Stimulated activated memory B cell treated with anti-CD40 and anti-IgM and Interleukin-4, amounts not matched to agents 10 μg/mL and 1 μg/mL and 100 μg/mL, for 72 hours (primary cell): ENCODE data around the gene EPYC.
"Not testable (repeated sequence)": the region's sequence is repeated elsewhere in the genome, so short reads cannot be mapped to it uniquely, and the experiment has no call there.

Experiments
- ATAC-seq: fragments of 150-1000 bp; cut with Tn5 transposase; 2 replicates; pipeline ENCODE4 v1.10.0; 2021
- H3K27ac Mint-ChIP-seq: one replicate; pipeline ENCODE4 v1.8.0; 2022; ENCODE audit warnings: mild to moderate bottlenecking, mixed read lengths
- H3K27me3 Mint-ChIP-seq: one replicate; pipeline ENCODE4 v1.8.0; 2022; ENCODE audit warnings: mixed read lengths
- H3K36me3 Mint-ChIP-seq: one replicate; pipeline ENCODE4 v1.8.0; 2022; ENCODE audit warnings: mixed read lengths
- H3K4me1 Mint-ChIP-seq: one replicate; pipeline ENCODE4 v1.8.0; 2022; ENCODE audit warnings: mixed read lengths
- H3K4me3 Mint-ChIP-seq: one replicate; pipeline ENCODE4 v1.8.0; 2022; ENCODE audit warnings: mild to moderate bottlenecking, moderate library complexity, mixed read lengths
- H3K9me3 Mint-ChIP-seq: one replicate; pipeline ENCODE4 v1.8.0; 2022; ENCODE audit warnings: mixed read lengths

The EPYC gene

GRCh38 chr12:91007531-91008290 lies 2.9 kb upstream of the EPYC start:
- peaks cover 27% of the 10 kb centered on the region for H3K27me3 Mint-ChIP-seq
- no peak overlapping the region for H3K27ac Mint-ChIP-seq
- no peak overlapping the region for H3K4me3 Mint-ChIP-seq
- H3K9me3 Mint-ChIP-seq = no peaks in the 10 kb centered on the region
- no peaks in the 10 kb centered on the region for H3K36me3 Mint-ChIP-seq
- ATAC-seq = peak; percentile 77
- peaks cover 16% of the 10 kb centered on the region for H3K4me1 Mint-ChIP-seq

DNA sequence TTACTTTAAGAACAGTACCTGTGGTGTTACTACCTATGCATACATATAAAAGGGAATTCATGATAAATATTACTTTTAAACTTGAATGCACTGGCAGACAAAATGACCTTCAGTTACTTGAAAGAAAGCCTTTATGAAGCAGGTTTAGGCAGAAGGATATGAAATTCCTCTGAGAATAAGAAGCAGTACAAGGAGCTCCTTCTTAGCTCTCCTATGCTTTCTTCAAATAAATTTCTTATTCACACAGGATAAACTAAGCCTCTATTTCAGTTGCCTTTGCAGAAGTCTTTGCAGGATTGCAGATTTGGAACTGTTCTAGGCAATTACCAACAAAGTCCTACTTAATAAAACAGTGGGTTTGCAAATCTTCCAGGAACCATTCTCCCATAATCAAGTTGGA lies 1.0 kb downstream of the EPYC start:
- H3K27ac Mint-ChIP-seq = no peak overlapping the region
- H3K4me1 Mint-ChIP-seq = peaks cover 15% of the 10 kb centered on the region
- H3K9me3 Mint-ChIP-seq = no peaks in the 10 kb centered on the region
- no peaks in the 10 kb centered on the region for H3K36me3 Mint-ChIP-seq
- peaks cover 9% of the 10 kb centered on the region for H3K27me3 Mint-ChIP-seq
- ATAC-seq = no peak
- H3K4me3 Mint-ChIP-seq = no peak overlapping the region

GRCh38 chr12:91001306-91001705 lies 3.5 kb downstream of the EPYC start:
- no peaks in the 10 kb centered on the region for H3K36me3 Mint-ChIP-seq
- H3K27ac Mint-ChIP-seq = no peak overlapping the region
- H3K9me3 Mint-ChIP-seq = no peaks in the 10 kb centered on the region
- no peak overlapping the region for H3K4me3 Mint-ChIP-seq
- H3K4me1 Mint-ChIP-seq = no peaks in the 10 kb centered on the region
- H3K27me3 Mint-ChIP-seq = no peaks in the 10 kb centered on the region
- no peak for ATAC-seq

DNA sequence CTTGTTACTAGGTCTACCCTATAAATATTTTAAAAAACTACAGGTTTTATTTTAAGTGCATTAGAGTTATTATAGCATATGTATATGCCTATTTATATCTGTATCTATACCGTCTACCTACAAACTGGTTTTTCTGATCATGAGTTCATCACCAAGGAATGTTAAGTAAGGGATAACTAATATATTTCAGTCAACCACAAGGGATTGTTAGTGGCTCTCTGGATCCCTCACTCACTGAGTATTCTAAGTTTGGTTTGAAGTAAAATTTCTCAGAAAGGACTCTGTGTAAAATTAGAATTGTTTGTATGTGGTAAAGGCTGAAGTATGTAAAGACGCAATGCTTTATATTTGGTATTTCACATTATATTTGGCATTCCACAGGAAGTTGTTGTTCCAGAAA lies 4.8 kb downstream of the EPYC start:
- H3K27me3 Mint-ChIP-seq = no peaks in the 10 kb centered on the region
- H3K4me3 Mint-ChIP-seq = no peak overlapping the region
- H3K27ac Mint-ChIP-seq = no peak overlapping the region
- H3K4me1 Mint-ChIP-seq = no peaks in the 10 kb centered on the region
- no peaks in the 10 kb centered on the region for H3K36me3 Mint-ChIP-seq
- no peaks in the 10 kb centered on the region for H3K9me3 Mint-ChIP-seq
- ATAC-seq = no peak

- H3K27ac Mint-ChIP-seq = no peak overlapping the region
- no peaks in the 10 kb centered on the region for H3K36me3 Mint-ChIP-seq
- H3K27me3 Mint-ChIP-seq = no peaks in the 10 kb centered on the region
- no peak overlapping the region for H3K4me3 Mint-ChIP-seq
- no peaks in the 10 kb centered on the region for H3K9me3 Mint-ChIP-seq
- H3K4me1 Mint-ChIP-seq = no peaks in the 10 kb centered on the region
- ATAC-seq = no peak
Observed at GRCh38 chr12:90999527-90999926, 5.2 kb downstream of the EPYC start.

DNA sequence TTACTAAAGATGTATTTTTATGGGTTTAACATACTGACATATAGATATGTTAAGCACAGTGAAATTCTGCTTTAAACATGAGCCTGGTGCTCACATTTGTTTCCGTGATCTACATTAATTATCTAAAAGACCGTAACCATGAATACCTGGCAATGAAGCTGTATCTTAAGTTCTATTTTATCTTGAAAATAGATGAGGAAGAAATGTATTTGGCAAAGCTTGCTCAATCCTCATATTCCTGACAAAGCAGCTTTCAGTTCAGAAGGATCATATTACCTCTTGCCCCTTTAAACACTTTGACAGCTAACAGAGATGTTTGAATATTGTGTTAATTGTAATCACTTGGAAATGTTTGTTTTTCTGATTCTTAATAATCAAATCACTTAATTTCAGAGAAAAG lies 9.8 kb downstream of the EPYC start:
- Mint-ChIP-seq H3K27ac (no peak overlapping the region), H3K4me1 (no peaks in the 10 kb centered on the region), H3K4me3 (no peak overlapping the region), H3K27me3 (no peaks in the 10 kb centered on the region), H3K9me3 (no peaks in the 10 kb centered on the region), H3K36me3 (no peaks in the 10 kb centered on the region)
- ATAC-seq = no peak

- Mint-ChIP-seq H3K4me3 (no peak overlapping the region), H3K27ac (no peak overlapping the region), H3K36me3 (no peaks in the 10 kb centered on the region), H3K27me3 (no peaks in the 10 kb centered on the region), H3K9me3 (no peaks in the 10 kb centered on the region), H3K4me1 (no peaks in the 10 kb centered on the region)
- no peak for ATAC-seq
Observed at GRCh38 chr12:90991952-90992465, 12.8 kb downstream of the EPYC start.

GRCh38 chr12:90990611-90991010 lies 14.2 kb downstream of the EPYC start:
- no peaks in the 10 kb centered on the region for H3K4me1 Mint-ChIP-seq
- H3K9me3 Mint-ChIP-seq = no peaks in the 10 kb centered on the region
- no peak overlapping the region for H3K4me3 Mint-ChIP-seq
- H3K27me3 Mint-ChIP-seq = no peaks in the 10 kb centered on the region
- ATAC-seq = no peak
- H3K27ac Mint-ChIP-seq = no peak overlapping the region
- no peaks in the 10 kb centered on the region for H3K36me3 Mint-ChIP-seq

- no peaks in the 10 kb centered on the region for H3K27me3 Mint-ChIP-seq
- no peak for ATAC-seq
- H3K9me3 Mint-ChIP-seq = no peaks in the 10 kb centered on the region
- H3K27ac Mint-ChIP-seq = no peak overlapping the region
- no peak overlapping the region for H3K4me3 Mint-ChIP-seq
- no peaks in the 10 kb centered on the region for H3K4me1 Mint-ChIP-seq
- H3K36me3 Mint-ChIP-seq = no peaks in the 10 kb centered on the region
Observed at GRCh38 chr12:90989686-90990111, 15.1 kb downstream of the EPYC start.

DNA sequence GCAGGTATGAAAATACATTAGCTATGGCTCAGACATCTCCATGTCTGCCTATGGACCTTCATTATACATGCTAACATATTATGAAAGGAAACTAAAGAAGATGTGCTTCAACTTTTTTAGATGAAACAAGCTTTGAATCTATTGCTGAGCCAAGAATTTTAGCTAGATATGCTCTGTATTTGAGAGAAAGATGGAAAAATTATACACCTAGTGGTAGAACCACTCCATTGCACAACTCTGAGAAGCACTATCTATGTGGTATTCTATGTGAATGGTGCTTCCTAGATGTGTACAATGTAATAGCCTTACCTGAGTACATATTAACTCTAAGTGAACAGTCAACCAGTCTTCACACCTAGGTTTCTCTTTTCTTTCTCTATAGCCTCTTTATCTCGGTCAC lies 17.3 kb downstream of the EPYC start:
- ATAC-seq = no peak
- H3K9me3 Mint-ChIP-seq = no peaks in the 10 kb centered on the region
- no peak overlapping the region for H3K27ac Mint-ChIP-seq
- H3K27me3 Mint-ChIP-seq = no peaks in the 10 kb centered on the region
- no peaks in the 10 kb centered on the region for H3K36me3 Mint-ChIP-seq
- no peak overlapping the region for H3K4me3 Mint-ChIP-seq
- no peaks in the 10 kb centered on the region for H3K4me1 Mint-ChIP-seq

- ATAC-seq = no peak
- Mint-ChIP-seq H3K27ac (no peak overlapping the region), H3K36me3 (no peaks in the 10 kb centered on the region), H3K27me3 (no peaks in the 10 kb centered on the region), H3K9me3 (no peaks in the 10 kb centered on the region), H3K4me1 (no peaks in the 10 kb centered on the region), H3K4me3 (no peak overlapping the region)
Observed at GRCh38 chr12:90987101-90987500, 17.7 kb downstream of the EPYC start.

- not testable (repeated sequence) for H3K27me3 Mint-ChIP-seq, ATAC-seq, H3K36me3 Mint-ChIP-seq, H3K4me3 Mint-ChIP-seq, H3K4me1 Mint-ChIP-seq, H3K9me3 Mint-ChIP-seq, H3K27ac Mint-ChIP-seq
Observed at GRCh38 chr12:90985331-90985730, 19.4 kb downstream of the EPYC start.

- Mint-ChIP-seq H3K9me3 (no peaks in the 10 kb centered on the region), H3K27ac (no peak overlapping the region), H3K4me3 (no peak overlapping the region), H3K27me3 (no peaks in the 10 kb centered on the region), H3K4me1 (no peaks in the 10 kb centered on the region), H3K36me3 (no peaks in the 10 kb centered on the region)
- no peak for ATAC-seq
Observed at GRCh38 chr12:90984114-90984513, 20.7 kb downstream of the EPYC start.

DNA sequence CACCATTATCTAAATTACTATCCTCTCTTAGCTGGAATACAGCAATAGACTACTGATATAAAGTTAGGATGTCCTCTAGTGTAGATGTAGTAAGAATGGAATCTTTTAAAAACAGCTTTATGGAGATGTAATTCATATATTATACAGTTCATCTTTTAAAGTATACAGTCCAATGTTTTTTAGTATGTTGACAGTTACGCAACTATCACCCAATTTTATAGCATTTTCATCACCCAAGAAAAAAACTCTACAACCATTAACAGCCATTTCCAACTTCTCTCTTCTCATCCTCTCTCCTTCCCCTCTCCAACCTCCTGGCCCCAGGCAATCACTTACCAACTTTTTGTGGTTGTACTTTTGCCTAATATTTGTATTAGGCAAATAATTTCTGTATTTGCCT lies 22.6 kb downstream of the EPYC start:
- Mint-ChIP-seq H3K36me3 (no peaks in the 10 kb centered on the region), H3K4me1 (no peaks in the 10 kb centered on the region), H3K27me3 (no peaks in the 10 kb centered on the region), H3K9me3 (no peaks in the 10 kb centered on the region), H3K4me3 (no peak overlapping the region), H3K27ac (no peak overlapping the region)
- ATAC-seq = no peak

GRCh38 chr12:90979951-90980350 lies 24.8 kb downstream of the EPYC start:
- Mint-ChIP-seq H3K27ac (no peak overlapping the region), H3K27me3 (no peaks in the 10 kb centered on the region), H3K9me3 (no peaks in the 10 kb centered on the region), H3K4me1 (no peaks in the 10 kb centered on the region), H3K36me3 (no peaks in the 10 kb centered on the region), H3K4me3 (no peak overlapping the region)
- no peak for ATAC-seq

DNA sequence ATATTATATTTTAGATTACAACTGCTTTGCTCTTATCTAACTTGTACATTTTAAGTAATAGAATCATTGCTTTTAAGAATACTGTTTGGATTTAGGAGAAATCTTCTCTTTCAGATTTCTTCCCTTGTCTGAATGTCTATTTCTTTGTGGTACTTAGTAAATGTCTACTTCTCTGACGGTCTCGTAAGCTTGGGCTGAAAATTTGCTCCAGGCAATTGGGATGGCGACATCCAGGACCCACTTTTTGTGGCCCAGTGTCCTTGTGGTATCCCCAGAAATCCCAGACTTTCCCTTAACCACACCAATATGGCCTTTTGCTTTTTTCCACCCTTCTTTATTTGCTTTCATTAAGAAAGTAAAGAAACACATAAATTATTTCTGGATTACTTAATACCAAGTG lies 25.8 kb downstream of the EPYC start:
- Mint-ChIP-seq H3K27ac (no peak overlapping the region), H3K36me3 (no peaks in the 10 kb centered on the region), H3K9me3 (no peaks in the 10 kb centered on the region), H3K4me1 (no peaks in the 10 kb centered on the region), H3K4me3 (no peak overlapping the region), H3K27me3 (no peaks in the 10 kb centered on the region)
- ATAC-seq = no peak
